ENCODE results near the gene OTOP2. TPM values are rescaled to one million over a fixed set of nuclear protein-coding genes. Genes with fewer than 3 reads are reported as not detected.
A peak's percentile ranks its signal among the peaks of the same experiment; 100 is the strongest.

Gene OTOP2
- total RNA-seq, 4 donors from 2014 or later = not detected

DNA sequence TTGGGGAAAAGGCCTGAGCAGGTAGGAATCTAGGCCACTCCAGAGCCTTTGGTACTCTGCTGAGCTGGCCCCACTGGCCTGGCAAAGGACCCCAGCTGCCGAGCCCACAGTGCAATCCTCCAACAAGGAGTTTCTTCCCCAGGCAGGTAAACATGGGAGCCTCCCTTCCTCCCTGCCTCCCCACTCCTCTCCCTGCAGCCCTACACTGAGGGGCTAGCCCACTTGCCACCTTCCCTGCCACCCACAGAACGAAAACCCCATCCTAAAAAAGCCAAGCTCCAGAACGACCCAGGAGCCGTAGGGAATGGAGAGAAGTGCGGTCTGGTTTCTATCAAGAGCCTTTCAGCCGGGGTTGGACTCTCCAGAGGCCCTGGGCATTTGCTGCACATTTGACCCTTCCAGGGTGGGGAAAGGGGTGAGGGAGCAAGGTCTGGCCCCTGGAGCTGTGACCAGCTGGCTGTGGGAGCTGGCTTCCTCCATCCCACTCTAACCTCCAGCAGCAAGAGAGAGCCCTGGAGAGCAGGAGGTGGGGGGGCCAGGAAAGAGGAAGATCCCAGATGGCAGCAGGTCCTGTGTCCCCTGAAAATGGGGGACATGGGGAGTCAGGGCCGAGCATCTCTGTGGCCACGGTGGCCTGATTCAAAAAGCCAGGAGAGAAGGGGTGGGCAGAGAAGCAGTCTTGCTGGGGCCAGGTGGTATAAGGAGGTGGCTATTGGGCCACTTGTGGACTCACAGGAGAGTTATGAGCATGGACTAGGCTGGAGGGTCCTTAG is 47.2 kb downstream of the OTOP2 start:
- H3K27me3 ChIP-seq = peaks cover 46% of the 10 kb centered on the region
- no peaks in the 10 kb centered on the region for H3K9me3 ChIP-seq
- no peak for ATAC-seq
- 82 to 100% methylated on average over 1 to 2 of the region's 8 CpGs for WGBS, 2 donors (ENCODE audit: low coverage in 1 of 2)
- peak overlapping the region in 3 of 4 donors; percentile 22 to 75 (median 45) for H3K27ac ChIP-seq
- peaks cover 0 to 23% (median 14%) of the 10 kb centered on the region in 3 donors for H3K4me1 ChIP-seq
- peak overlapping the region in 1 of 2 donors; percentile 77 for H3K4me3 ChIP-seq
- no peaks in the 10 kb centered on the region for H3K36me3 ChIP-seq
- TF ChIP-seq POLR2AphosphoS5 (IDR thresholded peaks at IDR 0.05) (no peak), POLR2A (IDR thresholded peaks at IDR 0.05) (no peak)
- TF ChIP-seq, protein P1, sequence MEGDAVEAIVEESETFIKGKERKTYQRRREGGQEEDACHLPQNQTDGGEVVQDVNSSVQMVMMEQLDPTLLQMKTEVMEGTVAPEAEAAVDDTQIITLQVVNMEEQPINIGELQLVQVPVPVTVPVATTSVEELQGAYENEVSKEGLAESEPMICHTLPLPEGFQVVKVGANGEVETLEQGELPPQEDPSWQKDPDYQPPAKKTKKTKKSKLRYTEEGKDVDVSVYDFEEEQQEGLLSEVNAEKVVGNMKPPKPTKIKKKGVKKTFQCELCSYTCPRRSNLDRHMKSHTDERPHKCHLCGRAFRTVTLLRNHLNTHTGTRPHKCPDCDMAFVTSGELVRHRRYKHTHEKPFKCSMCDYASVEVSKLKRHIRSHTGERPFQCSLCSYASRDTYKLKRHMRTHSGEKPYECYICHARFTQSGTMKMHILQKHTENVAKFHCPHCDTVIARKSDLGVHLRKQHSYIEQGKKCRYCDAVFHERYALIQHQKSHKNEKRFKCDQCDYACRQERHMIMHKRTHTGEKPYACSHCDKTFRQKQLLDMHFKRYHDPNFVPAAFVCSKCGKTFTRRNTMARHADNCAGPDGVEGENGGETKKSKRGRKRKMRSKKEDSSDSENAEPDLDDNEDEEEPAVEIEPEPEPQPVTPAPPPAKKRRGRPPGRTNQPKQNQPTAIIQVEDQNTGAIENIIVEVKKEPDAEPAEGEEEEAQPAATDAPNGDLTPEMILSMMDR (IDR thresholded peaks at IDR 0.05) = no peak

- no peak for TF ChIP-seq POLR2AphosphoS5 (IDR thresholded peaks at IDR 0.05)
- no peak for TF ChIP-seq EP300 (IDR thresholded peaks at IDR 0.05)
- TF ChIP-seq POLR2A (IDR thresholded peaks at IDR 0.05) = no peak
- TF ChIP-seq, protein P1 (IDR thresholded peaks at IDR 0.05) = no peak
- H3K27me3 ChIP-seq = peaks cover 46% of the 10 kb centered on the region
- peaks cover 0 to 23% (median 14%) of the 10 kb centered on the region in 3 donors for H3K4me1 ChIP-seq
- peak; percentile 15 for ATAC-seq
- no CpG with 5 or more reads among the region's 9 CpGs for WGBS, 2 donors (ENCODE audit: low coverage in 1 of 2)
- peak overlapping the region; percentile 44 to 77 for H3K4me3 ChIP-seq
- peak overlapping the region in 3 of 4 donors; percentile 22 to 75 (median 45) for H3K27ac ChIP-seq
- H3K9me3 ChIP-seq = no peaks in the 10 kb centered on the region
- no peaks in the 10 kb centered on the region for H3K36me3 ChIP-seq
These were observed 47.7 kb downstream of the OTOP2 start for GRCh38 chr17:74971842-74972106.

- peak; percentile 71 for ATAC-seq
These were observed 48.3 kb downstream of the OTOP2 start, which contains the start of gene HID1 for GRCh38 chr17:74972107-74972972. Gene HID1 (minus strand): TSS chr17:74972759. CDS start chr17:74972656, 103 bp downstream.

GRCh38 chr17:74972973-74973328 is 48.9 kb downstream of the OTOP2 start:
- H3K4me3 ChIP-seq = peak overlapping the region; percentile 44 to 77
- 3% methylated on average over 5 to 6 of the region's 17 CpGs for WGBS, 2 donors (ENCODE audit: low coverage in 1 of 2)

More at GRCh38 chr17:74972107-74972972, 48.3 kb downstream of the OTOP2 start, which contains the start of gene HID1:
- Histone ChIP-seq H3K4me1 (peaks cover 0 to 23% (median 14%) of the 10 kb centered on the region in 3 donors), H3K27me3 (peaks cover 46% of the 10 kb centered on the region), H3K4me3 (peak within 1 kb of the TSS; percentile 44 to 77), H3K27ac (peak within 1 kb of the TSS in 3 of 4 donors; percentile 22 to 75 (median 45)), H3K36me3 (no peaks in the 10 kb centered on the region), H3K9me3 (no peaks in the 10 kb centered on the region)
- TF ChIP-seq EP300 (IDR thresholded peaks at IDR 0.05) (no peak), POLR2AphosphoS5 (IDR thresholded peaks at IDR 0.05) (no peak), POLR2A (IDR thresholded peaks at IDR 0.05) (no peak)
- TF ChIP-seq, protein P1 (IDR thresholded peaks at IDR 0.05) = no peak
- WGBS, 2 donors (ENCODE audit: low coverage in 1 of 2) = 0% methylated on average over 2 to 4 of the region's 95 CpGs

More at GRCh38 chr17:74972973-74973328, 48.9 kb downstream of the OTOP2 start:
- Histone ChIP-seq H3K27me3 (peaks cover 46% of the 10 kb centered on the region), H3K36me3 (no peaks in the 10 kb centered on the region), H3K4me1 (peaks cover 0 to 23% (median 14%) of the 10 kb centered on the region in 3 donors), H3K27ac (peak overlapping the region in 1 of 4 donors; percentile 75), H3K9me3 (no peaks in the 10 kb centered on the region)
- ATAC-seq = peak; percentile 13
- TF ChIP-seq POLR2AphosphoS5 (IDR thresholded peaks at IDR 0.05) (no peak), EP300 (IDR thresholded peaks at IDR 0.05) (no peak), POLR2A (IDR thresholded peaks at IDR 0.05) (no peak)
- TF ChIP-seq, protein P1 (IDR thresholded peaks at IDR 0.05) = no peak
